GM04504 (cell line): ENCODE data around the gene PARVB.
A peak's percentile ranks its signal among the peaks of the same experiment; 100 is the strongest.

Experiments used
- DNase-seq: peaks from one replicate; pipeline ENCODE4 v3.0.0-alpha.2; 2012; ENCODE audit warnings: low read depth

The PARVB gene

DNA sequence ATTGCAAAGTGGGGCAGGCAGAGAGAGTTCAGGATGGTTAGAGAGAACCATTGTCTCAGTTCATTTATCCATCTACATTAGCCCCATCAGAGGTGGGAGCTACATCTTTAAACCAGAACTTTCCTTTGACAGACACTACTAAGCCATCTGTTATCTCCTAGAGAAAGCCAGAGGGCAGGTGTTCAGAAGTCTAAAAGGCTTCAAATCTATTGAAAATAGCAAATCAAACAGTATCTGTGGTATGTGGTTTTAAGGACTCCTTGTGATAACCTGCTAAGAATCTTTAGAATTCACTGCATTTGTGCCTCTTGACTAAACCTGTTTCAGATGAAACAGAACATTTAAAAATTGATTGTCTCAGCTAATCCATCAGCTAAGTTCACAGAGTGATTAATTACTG, 112.7 kb downstream of the PARVB start:
- no peak for DNase-seq

DNA sequence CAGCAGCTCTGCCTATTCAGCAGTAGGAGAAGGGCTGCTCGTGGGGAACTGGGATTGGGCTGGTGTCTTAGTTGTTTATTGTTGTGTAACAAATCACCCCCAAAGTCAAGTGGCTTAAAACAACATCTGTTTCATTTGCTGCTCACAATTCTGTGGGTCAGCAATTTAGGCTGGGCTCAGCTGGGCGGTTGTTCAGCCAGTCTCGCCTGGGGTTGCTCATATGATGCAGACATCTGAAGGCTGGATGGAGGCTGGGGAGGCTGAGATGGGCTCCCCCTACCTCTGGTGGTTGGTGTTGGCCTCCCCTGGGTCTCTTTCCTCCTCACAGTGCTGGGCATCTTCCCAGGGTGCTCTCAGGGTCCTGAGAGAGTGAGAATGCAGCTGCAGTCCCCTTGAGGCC, 113.3 kb downstream of the PARVB start:
- no peak for DNase-seq

DNA sequence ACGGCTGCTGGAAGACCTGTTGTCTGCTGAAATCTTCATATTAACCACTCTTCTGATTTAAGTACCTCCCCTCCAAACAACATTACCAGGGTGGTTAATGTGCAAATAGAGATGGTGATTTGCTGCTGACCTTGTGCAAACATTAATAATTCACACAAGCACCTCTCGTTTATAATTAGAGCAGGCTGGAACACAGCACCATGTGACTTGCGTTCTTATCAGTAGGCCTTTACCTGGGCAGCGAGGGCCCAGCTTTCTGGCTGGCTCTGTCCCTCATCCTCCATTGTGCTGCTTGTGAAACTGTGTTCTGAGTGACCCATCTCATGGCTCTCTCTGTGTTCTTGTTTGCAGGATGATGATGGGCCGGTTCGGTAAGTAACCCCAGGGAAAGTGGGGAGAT, 115.7 kb downstream of the PARVB start:
- no peak for DNase-seq

DNA sequence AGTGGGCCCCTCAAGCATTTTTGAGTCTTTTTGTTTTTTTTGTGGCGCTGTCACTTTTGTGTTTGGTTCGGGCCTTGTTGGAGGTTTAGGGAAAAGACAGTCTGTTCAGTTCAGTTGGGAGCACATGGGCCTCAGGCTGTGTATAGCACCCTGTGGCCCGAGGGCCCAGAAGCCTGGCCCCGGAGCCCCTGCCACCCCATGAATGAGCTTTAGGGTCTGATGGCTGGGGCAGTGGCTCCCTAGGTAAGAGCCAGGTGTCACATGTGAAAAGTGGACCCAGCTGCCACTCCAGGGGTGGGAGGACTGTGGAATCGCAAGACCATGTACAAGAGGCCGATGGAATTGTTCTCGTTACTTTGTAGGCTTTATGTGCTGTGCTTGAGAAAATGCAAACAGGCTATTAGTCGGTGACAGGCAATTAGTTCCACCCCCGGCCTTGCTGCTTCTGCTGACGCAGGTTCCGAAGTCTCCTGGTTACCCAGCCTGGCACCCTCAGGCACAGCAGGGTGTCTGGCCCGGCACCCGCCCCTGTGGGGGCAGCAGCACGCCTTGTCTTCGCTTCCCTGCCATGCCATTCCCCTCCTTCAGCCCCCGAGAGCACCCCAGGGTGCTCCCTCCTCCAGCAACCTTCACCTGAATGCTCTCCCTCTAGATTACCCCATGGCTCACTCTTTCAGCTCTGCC, 118.5 kb downstream of the PARVB start:
- no peak for DNase-seq

DNA sequence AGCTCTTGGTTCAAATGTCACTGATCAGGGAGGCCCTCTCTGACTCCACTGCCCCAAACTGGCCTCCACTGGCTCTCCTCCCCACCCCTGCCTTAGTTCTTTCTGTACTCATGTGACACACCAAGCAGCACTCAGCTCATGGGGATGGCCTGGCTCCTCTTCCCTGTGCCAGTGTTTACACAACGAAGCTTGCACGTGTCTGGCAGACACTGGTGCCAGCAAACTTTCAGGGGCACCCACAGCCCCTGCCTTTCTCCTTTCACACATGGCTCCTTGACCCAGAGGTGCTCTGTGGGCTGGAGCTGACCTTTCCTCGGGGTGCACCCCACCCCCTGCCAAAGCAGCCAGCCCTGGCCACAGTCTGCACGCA, 119.0 kb downstream of the PARVB start:
- DNase-seq, result no peak

DNA sequence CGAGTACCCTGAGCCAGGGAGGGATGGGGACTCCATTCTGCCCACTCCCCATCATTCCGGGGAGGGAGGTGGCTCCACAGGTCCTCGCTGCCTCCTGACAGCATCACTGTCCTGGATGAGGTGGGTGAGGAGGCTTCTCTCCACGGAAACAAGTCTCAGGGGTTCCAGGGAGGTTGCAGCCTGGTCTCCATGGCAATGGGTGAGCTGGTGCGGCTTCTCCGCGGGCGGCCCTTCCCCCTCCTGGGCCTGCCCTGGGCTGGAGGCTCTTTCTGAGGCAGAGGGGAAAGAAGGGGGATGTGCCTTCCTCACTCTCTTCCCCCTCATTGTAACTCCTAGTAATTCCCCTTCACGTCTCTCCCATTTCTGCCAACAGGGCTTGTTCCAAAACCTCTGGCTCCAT, 119.5 kb downstream of the PARVB start:
- DNase-seq, result no peak

DNA sequence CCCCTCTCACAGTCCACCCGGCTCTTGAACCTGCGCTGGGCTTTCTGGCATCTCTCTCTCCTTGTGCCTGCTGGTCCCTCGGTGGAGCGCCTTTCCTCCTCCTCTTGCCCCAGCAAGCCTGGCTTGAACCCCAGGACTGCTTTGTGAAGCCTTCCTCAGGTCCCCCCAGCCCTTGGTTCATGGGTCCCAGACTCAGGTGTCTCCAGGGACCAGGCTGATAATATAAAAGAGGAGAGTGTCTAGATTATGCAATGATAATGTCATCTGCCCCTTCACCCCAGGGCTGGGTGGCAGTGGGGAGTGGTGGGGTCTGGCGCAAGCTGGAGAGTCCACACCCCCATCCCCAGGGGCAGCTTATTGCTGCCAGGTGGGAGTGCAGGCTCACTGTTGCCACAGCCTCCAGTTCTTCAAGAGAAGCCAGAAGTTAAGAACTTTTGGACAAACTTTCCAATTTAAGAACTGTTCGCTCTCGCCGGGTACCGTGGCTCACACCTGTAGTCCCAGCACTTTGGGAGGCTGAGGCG, 120.0 kb downstream of the PARVB start:
- DNase-seq, result no peak

DNA sequence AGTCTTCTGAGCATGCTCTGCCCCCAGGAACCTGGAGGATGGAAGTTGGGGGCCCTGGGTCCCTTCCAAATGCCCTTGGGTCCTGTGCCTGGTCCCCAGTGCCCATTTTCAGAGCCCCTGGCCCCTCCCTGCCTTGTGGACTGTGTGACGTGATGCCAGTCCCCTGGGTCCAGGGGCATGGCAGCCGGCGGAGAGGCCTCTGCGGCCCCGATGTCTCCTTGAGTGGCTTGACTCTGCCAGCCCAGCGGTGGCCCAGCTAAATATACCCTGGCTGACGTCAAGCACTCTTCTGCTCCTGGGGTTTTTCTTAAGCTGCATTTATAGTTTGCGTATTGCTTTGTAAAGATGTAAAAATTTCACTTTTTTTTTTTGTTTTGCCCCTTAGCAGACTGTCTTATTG, 121.4 kb downstream of the PARVB start:
- DNase-seq, result no peak

DNA sequence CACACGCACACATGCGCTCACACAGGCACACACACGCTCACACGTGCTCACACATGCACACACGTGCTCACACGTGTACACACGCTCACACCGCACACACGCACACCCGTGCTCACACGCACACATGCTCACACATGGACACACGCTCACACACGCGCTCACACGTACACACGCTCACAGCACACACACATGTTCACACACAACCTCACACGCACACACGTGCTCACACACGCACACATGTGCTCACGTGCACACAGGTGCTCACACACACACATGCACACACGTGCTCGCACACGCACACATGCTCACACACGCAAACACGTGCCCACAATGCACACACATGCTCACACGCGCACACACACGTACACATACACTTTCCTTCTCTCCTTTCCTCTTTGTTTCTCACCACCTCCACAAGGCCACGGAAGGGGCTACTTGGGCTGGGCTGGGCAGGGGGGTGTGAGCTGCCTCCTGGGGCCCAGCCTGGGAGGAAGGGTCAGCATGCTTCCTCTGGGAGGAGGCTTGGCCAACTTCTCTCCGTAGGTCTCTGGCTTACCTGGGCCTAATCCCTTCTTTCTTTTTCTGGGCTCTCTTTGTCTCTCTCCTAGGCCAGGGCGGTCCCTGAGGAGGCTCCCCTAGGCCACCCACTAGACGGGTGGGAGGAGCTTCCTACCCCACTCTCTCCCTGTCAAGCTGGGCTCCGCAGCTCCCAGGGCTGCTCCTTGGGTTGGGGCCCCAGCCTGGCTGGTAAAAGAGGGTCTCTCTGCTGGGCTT, 122.2 kb downstream of the PARVB start:
- DNase-seq, result no peak

DNA sequence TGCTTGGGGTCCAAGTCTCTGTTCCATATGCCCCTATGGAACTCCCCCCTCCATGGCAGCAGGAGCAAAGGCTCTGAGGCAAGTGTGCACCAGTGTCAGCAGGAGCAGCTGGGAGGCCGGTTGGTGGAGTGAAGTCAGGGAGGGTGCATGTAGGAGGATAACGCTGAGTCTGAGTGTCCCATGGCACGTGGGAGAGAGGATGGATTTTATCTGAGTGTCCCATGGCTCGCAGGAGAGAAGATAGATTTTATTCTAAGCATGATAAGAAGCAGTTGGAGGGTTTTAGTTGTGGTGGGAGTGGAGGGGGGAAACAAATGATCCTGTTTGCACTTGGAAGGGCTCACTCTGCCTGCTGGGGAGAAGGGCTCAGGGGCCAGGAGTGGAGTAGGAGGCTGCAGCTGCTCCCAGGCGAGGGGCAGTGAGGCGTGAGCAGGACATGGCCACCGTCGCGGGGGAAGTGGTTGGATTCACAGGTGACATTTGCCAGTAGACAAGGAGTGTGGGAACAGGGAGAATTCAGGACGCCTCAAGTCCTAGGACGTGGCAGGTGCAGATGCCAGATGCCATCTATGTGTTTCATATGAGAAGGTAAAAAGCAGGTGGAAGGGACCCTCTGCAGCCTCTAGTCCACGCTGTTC, 123.0 kb downstream of the PARVB start:
- DNase-seq, result no peak

DNA sequence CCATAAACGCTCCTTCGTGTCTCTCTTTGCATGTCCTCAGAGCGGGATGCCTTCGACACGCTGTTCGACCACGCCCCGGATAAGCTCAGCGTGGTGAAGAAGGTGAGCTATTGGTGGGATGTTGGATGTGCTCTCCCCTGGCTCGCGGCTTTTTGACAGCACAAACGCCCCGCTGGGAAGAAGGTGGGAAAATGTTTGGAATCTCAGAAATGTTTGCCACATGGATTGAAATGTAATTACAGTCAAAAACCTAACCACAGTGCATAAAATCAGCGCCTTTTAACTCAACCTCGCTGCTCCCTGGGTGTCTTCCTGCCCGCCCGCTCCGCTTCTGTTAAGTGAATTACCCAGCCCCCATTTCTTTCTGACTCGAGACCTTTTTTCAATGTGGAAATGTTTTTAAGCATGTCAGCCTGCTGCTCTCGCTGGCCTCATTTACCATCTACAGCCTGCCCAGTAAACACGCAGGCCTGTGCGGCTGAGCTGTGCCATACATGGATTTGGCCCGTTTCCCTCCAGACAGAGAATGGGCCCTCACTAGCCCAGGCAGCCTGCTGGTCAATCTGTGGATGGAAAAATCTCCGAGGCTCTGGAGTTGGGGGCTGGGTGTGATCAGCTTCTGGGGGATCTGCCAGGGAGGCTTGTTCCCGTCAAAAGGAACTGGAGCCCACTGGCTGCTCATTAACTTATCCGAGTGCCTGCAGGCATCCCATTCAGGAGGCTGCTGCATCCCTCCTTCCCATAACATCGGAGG, 123.9 kb downstream of the PARVB start:
- peak; percentile 22 for DNase-seq

DNA sequence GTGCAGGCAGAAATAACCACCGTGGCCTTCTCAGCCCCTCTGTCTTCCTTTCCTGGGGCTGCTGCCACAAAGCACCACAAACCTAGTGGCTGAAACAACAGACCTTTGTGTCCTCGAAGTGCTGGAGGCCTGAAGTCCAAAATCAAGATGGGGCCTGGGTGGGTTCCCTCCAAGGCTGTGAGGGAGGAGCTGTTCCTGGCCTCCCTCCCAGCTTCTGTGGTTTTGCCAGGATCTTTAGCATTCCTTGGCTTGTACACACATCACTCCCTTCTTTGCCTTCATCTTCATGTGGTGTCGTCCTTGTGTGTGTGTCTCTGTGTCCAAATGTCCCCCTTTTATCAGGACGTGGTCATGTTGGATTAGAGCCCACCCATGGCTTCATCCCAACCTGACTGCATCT, 127.6 kb downstream of the PARVB start:
- peak; percentile 59 for DNase-seq

DNA sequence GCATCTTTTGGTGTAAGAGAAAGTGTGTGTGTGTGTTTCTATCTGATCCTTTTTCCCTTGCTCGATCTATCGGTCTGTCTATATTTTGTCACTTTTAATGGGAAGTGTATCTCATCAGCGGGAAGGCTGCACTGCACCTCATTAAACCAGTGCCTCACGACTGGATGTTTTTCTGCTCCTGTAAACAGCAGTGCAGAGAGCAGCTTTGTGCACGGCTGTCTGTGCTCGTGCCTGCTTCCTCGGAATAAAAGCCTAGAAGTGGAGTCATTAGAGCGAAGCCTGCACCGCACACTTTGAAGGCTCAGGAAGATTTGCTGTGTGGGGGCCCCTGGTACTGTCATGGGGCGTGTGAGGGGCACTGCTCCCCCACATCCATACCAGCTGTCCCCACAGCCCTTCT, 129.6 kb downstream of the PARVB start:
- DNase-seq, result no peak

DNA sequence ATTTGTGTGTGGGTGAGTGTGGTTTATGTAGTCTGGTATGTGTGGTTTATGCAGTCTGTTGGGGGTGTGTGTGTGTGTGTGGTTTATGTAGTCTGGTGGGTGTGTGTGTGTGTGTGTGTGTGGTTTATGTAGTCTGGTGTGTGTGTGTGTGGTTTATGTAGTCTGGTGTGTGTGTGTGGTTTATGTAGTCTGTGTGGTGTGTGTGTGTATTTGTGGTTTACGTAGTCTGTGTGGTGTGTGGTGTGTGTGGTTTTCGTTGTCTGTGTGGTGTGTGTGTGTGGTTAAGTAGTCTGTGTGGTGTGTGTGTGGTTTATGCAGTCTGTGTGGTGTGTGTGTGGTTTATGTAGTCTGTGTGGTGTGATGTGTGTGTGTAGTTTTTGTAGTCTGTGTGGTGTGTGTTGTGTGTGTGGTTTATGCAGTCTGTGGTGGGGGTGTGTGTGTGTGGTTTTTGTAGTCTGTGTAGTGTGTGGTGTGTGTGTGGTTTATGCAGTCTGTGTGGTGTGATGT, 130.4 kb downstream of the PARVB start:
- no peak for DNase-seq

DNA sequence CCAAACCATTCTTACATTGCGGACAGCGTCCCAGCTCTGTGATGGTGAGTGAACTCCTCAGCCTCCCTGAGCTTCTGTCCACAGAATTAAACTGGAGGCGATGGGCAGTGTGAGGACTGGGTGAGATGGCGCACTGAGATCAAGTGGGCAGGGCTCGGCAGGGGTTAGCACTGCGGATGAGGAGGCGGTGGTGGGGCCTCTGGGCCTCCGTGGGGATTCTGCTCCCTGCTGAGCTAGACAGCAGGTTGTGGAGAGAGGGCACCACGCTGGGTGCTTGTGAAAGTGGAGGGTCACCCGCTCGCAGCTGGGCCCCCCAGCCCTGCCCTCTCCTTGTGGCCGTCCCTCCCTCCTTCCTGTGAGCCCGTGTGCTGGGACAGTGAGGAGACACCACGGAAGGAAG, 131.0 kb downstream of the PARVB start:
- DNase-seq, result no peak

DNA sequence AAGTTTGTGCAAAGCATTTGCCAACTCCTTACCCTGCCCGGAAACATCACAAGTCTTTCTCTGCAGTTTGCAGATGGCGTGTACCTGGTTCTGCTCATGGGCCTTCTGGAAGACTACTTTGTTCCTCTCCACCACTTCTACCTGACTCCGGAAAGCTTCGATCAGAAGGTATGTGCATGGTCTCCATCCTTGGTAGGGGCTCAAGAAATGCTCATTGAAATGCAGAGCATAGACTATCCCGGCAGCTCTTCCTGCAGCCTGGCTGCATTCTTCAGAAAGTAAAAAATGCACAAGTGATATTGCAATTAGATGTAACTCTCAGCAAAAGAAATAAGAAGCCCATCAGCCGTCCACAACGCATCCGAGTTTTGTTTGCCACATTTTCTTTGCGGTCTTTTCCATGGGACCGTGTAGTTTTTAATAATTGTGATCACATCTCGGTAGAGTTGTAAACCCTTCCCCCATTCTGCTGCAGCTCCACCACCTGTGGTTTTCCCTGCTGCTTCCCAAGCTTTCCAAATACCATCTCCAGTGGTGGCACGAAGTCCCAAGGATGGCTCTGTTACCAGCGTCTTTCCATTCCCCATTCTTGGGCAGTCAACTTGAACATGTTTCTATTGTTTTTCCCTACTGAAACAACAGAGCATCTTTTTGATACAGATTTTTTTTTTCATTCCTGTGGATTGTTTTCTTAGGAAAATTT, 134.0 kb downstream of the PARVB start:
- no peak for DNase-seq

DNA sequence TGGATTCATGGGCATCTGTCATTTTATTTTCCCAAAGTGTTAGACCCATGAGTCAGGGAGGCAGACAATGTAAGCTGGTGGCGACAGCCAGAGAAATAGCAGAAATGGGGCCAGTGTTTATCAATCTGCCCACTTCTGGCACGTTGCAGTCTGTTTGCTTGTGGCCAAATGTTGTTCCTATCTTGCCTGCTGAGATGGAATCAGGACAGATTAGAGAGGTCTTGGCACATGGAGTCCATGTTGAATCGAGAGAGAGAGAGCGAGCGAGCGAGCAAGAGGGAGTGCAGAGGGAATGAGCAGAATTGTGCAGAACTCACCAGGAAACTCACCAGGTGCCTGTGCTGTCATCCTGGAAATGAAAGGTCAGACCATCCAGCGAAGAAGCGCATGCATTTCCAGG, 134.7 kb downstream of the PARVB start:
- DNase-seq, result no peak

DNA sequence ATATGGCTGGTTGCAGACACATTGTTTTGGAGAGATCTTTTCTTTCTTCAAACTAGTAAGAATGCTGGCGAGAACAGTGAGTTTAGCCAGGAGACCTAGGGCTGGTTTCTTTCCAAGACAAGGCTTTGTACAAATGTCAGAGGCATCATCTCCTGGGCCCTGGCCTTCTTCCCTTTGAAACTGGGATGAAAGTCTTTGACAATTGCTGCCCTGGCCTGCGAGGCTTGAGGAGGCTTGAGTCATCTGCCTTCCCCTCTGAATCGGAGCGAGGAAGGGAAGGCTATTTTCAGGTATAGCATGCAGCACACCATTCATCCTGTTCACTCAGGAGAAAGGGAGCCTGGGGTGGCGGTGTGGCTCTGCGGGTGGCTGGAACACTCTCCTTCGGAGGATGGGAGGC, 135.1 kb downstream of the PARVB start:
- DNase-seq, result no peak

DNA sequence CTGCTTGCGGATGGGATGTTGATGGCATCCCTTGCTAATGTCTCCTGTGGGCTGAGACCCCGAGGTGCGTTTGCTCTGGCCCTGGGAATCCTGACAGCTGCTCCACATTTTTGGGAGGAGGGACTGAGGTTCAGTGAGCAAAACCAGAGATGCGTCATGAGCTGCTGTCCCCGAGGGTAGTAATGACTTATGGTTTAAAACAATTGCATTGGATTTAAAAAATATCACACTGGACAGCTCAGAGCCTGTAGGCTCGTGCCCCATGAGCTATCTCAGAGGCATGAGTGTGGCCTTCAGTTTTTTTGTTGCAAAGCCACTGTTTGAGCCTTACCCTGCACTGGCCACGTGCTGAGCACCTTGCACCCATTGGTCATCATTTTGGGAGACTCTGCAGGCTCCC, 135.7 kb downstream of the PARVB start:
- no peak for DNase-seq

DNA sequence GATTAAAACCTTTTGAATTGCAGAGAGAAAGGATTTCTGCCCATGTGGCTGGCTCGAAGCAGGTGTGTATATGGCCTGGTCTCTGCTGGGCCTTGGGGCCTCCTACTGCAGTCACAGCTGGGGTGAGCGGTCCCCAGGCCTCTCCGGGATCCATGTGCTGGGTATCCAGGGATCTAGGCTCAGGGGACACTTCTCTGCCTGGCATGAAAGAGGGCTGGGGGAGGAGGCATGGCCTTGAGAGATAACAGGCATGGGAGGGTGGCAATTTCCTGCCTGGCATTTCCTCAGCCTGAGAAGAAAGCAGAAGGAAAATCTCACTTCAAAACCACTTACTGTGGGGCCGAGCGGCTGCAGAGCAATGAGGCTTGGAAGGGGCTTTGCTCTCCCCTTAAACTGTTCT, 136.3 kb downstream of the PARVB start:
- DNase-seq, result no peak

DNA sequence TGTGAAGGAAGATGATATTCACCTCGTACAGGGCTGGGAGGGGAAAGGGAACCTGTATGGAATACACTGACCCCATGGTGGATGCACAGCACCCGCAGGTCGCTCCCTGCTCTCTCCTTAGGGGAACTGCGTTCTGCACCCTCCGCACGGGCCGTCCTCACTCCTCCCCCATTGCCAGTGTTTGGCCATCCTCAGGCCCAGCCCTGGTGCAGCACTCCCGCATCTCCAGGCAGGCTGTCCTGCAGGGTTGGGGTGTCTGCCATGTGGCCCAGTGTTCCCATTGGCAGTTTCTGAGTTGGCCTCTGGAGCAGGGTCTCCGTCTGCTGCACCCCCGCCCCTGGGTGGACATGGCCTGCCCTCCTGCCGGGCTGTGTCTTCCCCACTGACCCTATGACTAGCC, 137.6 kb downstream of the PARVB start:
- DNase-seq, result no peak

DNA sequence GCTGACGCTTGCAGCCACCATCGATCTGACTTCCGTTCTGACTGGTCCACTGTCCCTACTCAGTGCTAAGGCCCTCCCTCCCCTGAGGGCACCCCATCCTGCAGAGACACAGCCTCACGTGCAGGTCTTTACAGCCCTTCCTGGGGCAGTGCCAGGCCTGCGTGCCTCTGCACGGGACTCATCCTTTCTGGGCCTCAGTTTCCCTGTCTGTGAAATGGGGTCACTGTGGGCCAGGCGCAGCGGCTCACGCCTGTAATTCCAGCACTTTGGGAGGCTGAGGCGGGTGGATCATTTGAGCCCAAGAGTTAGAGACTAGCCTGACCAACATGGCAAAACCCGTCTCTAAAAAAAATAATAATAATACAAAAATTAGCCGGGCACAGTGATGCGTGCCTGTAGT, 138.9 kb downstream of the PARVB start:
- DNase-seq, result no peak
